Measurements from ENCODE around the gene DNAJC8. TPM values are rescaled to one million over a fixed set of nuclear protein-coding genes. Genes with fewer than 3 reads are reported as not detected.

Gene DNAJC8
- total and polyA plus RNA-seq, 2 of the 4 experiments (the other 2 are of a cell fraction): 53.6 to 81.0 TPM

DNA sequence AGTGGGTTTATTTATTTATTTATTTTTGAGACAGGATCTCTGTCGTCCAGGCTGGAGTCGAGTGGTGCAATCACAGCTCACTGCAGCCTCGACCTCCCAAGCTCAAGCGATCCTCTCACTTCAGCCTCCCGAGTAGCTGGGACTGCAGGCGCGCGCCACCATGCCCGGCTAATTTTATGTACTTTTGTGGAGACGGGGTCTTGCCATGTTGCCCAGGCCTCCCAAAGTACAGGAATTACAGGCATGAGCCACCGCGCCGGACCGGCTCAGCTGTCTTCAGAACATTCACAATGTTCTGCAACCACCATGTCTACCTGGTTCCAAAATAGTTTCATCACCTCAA, 406 bp upstream of the DNAJC8 start:
- Histone ChIP-seq H2AK9ac (replicated peaks; ENCODE audit: low read depth, low read length, poor library complexity) (peak overlapping the region; percentile 33), H3K4me3 (ENCODE audit: insufficient read depth, low read depth, low read length) (no peak overlapping the region), H2AFZ (replicated peaks; ENCODE audit: low read length, poor library complexity) (peak overlapping the region; percentile 66), H4K20me1 (ENCODE audit: insufficient read depth, low read length) (peaks cover 11% of the 10 kb centered on the region; the same call in 1 of the 2 replicates), H3K23ac (ENCODE audit: low read depth, low read length) (no peak overlapping the region), H2AK5ac (ENCODE audit: low read depth, low read length) (no peak overlapping the region), H3K9me1 (ENCODE audit: insufficient read depth, low read length) (peaks cover 18% of the 10 kb centered on the region), H2BK5ac (ENCODE audit: low read depth, low read length, poor library complexity, severe bottlenecking) (no peak overlapping the region), H3K18ac (ENCODE audit: low read depth, low read length) (no peak overlapping the region), H3K79me1 (ENCODE audit: low read depth in 1 of 2, low read length in 2 of 2) (peaks cover 38 to 53% of the 10 kb centered on the region in 2 experiments), H2BK15ac (ENCODE audit: low read depth, low read length) (no peak overlapping the region), H3K4me1 (ENCODE audit: control insufficient read depth, insufficient read depth, low read length) (peaks cover 2% of the 10 kb centered on the region; the same call in 1 of the 2 replicates), H4K5ac (ENCODE audit: low read depth, low read length) (peak overlapping the region; percentile 87), H4K8ac (ENCODE audit: low read depth in 2 of 2, low read length in 2 of 2) (peak overlapping the region; percentile 72 to 87), H3K4me2 (ENCODE audit: low read depth, low read length) (no peak overlapping the region), H3K9me3 (ENCODE audit: control insufficient read depth, insufficient read depth, low read length) (no peaks in the 10 kb centered on the region), H3K27ac (ENCODE audit: insufficient read depth, low read length) (no peak overlapping the region), H3K9ac (ENCODE audit: low read depth, low read length) (no peak overlapping the region), H3K27me3 (ENCODE audit: control insufficient read depth, insufficient read depth, low read length) (no peaks in the 10 kb centered on the region), H4K91ac (ENCODE audit: insufficient read depth, low read depth, low read length) (no peak overlapping the region), H3K14ac (replicated peaks; ENCODE audit: low read depth, low read length) (no peak overlapping the region), H2BK120ac (ENCODE audit: low read depth, low read length) (no peak overlapping the region), H2BK20ac (ENCODE audit: low read depth, low read length) (no peak overlapping the region), H3K36me3 (ENCODE audit: control insufficient read depth, insufficient read depth, low read length) (peaks cover 7% of the 10 kb centered on the region), H3K56ac (ENCODE audit: extremely low read depth, insufficient read depth, low read length) (no peak overlapping the region), H3K4ac (ENCODE audit: low read depth, low read length) (peak overlapping the region; percentile 56; the same call in 1 of the 2 replicates)
- ChIA-PET POLR2A (ENCODE audit: unreplicated experiment) (interaction anchor here (0.6 kb wide), 1 partner anchor 37 kb away, joined by 5 read pairs; no protein-coding TSS in a partner anchor), CTCF (interaction anchor here (1.8 kb wide), 1 partner anchor 15 kb away, joined by 6 read pairs; no protein-coding TSS in a partner anchor)
- ATAC-seq (ENCODE audit: low read depth) (no peak), DNase-seq (no peak)
- intact Hi-C loops (cut with micrococcal nuclease): no loop called here
- TF ChIP-seq, protein P1, sequence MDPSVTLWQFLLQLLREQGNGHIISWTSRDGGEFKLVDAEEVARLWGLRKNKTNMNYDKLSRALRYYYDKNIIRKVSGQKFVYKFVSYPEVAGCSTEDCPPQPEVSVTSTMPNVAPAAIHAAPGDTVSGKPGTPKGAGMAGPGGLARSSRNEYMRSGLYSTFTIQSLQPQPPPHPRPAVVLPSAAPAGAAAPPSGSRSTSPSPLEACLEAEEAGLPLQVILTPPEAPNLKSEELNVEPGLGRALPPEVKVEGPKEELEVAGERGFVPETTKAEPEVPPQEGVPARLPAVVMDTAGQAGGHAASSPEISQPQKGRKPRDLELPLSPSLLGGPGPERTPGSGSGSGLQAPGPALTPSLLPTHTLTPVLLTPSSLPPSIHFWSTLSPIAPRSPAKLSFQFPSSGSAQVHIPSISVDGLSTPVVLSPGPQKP (IDR thresholded peaks at IDR 0.05; ENCODE audit: borderline replicate concordance, low read depth, low read length): no peak
- no peak for TF ChIP-seq CHD1 (IDR thresholded peaks at IDR 0.05; ENCODE audit: low read depth, low read length)
- TF ChIP-seq RAD21 (IDR thresholded peaks at IDR 0.05; ENCODE audit: low read length): no peak
- no peak for TF ChIP-seq MAZ (IDR thresholded peaks at IDR 0.05; ENCODE audit: borderline replicate concordance, low read depth, low read length)
- TF ChIP-seq BHLHE40 (IDR thresholded peaks at IDR 0.05; ENCODE audit: low read depth, low read length): no peak
- no peak for TF ChIP-seq RFX5 (IDR thresholded peaks at IDR 0.05; ENCODE audit: low read depth, low read length)
- no peak for TF ChIP-seq POLR2A (IDR thresholded peaks at IDR 0.05; ENCODE audit: low read depth, low read length)
- no peak for TF ChIP-seq MAFK (IDR thresholded peaks at IDR 0.05; ENCODE audit: low read depth, low read length)
- no peak for TF ChIP-seq NFE2L2 (IDR thresholded peaks at IDR 0.05; ENCODE audit: low read depth, low read length)
- TF ChIP-seq FOS (IDR thresholded peaks at IDR 0.05; ENCODE audit: low read depth, low read length): no peak
- no TSS peak for BruUV-seq (replicated peaks)
- in situ Hi-C loops (cut with MboI; ENCODE audit: low sequenced_read_pairs): no loop called here
- 77% methylated on average over 12 of the region's 14 CpGs; no CpG with 5 or more reads in 1 of the 2 experiments for WGBS, 2 experiments (ENCODE audit: extremely low coverage in 2 of 2, insufficient read length in 1 of 2)
- dilution Hi-C loops (cut with HindIII; ENCODE audit: low sequenced_read_pairs, unreplicated experiment): no loop called here
